CD4-positive, alpha-beta T cell treated with Interleukin-4 for 1 hour (primary cell): ENCODE results near the gene ILF3.
"Not testable (repeated sequence)": the region's sequence is repeated elsewhere in the genome, so short reads cannot be mapped to it uniquely, and the experiment has no call there.

Source experiments
- DNase-seq, 2 donors: peaks; one replicate each; pipeline ENCODE4 v3.0.0-alpha.2; 2020 to 2022

The ILF3 gene

GRCh38 chr19:10643172-10643967 lies 10.8 kb upstream of the ILF3 start:
- DNase-seq, result no peak

- no peak for DNase-seq
Measured at GRCh38 chr19:10643968-10644259, 10.2 kb upstream of the ILF3 start.

- peak; percentile 84 to 85 for DNase-seq
Measured at GRCh38 chr19:10644260-10645007, 9.7 kb upstream of the ILF3 start.

GRCh38 chr19:10646456-10647159 lies 7.5 kb upstream of the ILF3 start:
- no peak for DNase-seq

GRCh38 chr19:10648360-10648759 lies 5.8 kb upstream of the ILF3 start:
- no peak for DNase-seq

- DNase-seq, result no peak
Measured at GRCh38 chr19:10651851-10652250, 2.3 kb upstream of the ILF3 start.

- DNase-seq, result no peak
Measured at GRCh38 chr19:10653482-10653731, 739 bp upstream of the ILF3 start.

- DNase-seq, result peak; percentile 68 to 73
Measured at GRCh38 chr19:10654610-10655456, 687 bp downstream of the ILF3 start.

GRCh38 chr19:10655457-10656312 lies 1.5 kb downstream of the ILF3 start:
- no peak for DNase-seq

- DNase-seq, result no peak
Measured at GRCh38 chr19:10660346-10660745, 6.2 kb downstream of the ILF3 start.

- no peak for DNase-seq
Measured at GRCh38 chr19:10661946-10662345, 7.8 kb downstream of the ILF3 start.

GRCh38 chr19:10662384-10663251 lies 8.5 kb downstream of the ILF3 start:
- DNase-seq, result no peak

GRCh38 chr19:10663252-10663563 lies 9.1 kb downstream of the ILF3 start:
- DNase-seq, result not testable (repeated sequence)

- DNase-seq, result no peak
Measured at GRCh38 chr19:10667867-10668266, 13.7 kb downstream of the ILF3 start.

GRCh38 chr19:10669246-10669645 lies 15.1 kb downstream of the ILF3 start:
- no peak for DNase-seq

GRCh38 chr19:10670182-10670581 lies 16.0 kb downstream of the ILF3 start:
- no peak for DNase-seq

- DNase-seq, result no peak
Measured at GRCh38 chr19:10670876-10671804, 17.0 kb downstream of the ILF3 start.

GRCh38 chr19:10671922-10672321 lies 17.8 kb downstream of the ILF3 start:
- DNase-seq, result not testable (repeated sequence)

GRCh38 chr19:10675214-10675613 lies 21.1 kb downstream of the ILF3 start:
- not testable (repeated sequence) for DNase-seq

GRCh38 chr19:10677751-10678150 lies 23.6 kb downstream of the ILF3 start:
- DNase-seq, result no peak
